CD4-positive, alpha-beta T cell treated with Interleukin-17A for 1 hour (primary cell): ENCODE measurements around the gene SCD5.

Experiments used
- DNase-seq: peaks from one replicate; pipeline ENCODE4 v3.0.0-alpha.2; 2020

The SCD5 gene

GRCh38 chr4:82584931-82585330 lies 213.7 kb downstream of the SCD5 start:
- no peak for DNase-seq

GRCh38 chr4:82583897-82584587 lies 214.6 kb downstream of the SCD5 start:
- DNase-seq, result no peak

- DNase-seq, result no peak
Measured at GRCh38 chr4:82579932-82580331, 218.7 kb downstream of the SCD5 start.
